Measurements from ENCODE around the gene DUSP5. TPM values are rescaled to one million over a fixed set of nuclear protein-coding genes. Genes with fewer than 3 reads are reported as not detected.

The DUSP5 gene
- total and polyA plus RNA-seq, 8 donors: 2.7 to 12.8 (median 5.5) TPM

GRCh38 chr10:110499796-110500514 lies 2.2 kb downstream of the DUSP5 start:
- Histone ChIP-seq H3K27ac (peak overlapping the region in 2 of 4 donors; percentile 82 to 91), H3K4me3 (peak overlapping the region in 2 of 4 donors; percentile 84 to 86), H3K4me1 (peaks cover 6 to 32% (median 6%) of the 10 kb centered on the region in 3 donors), H3K36me3 (no peaks in the 10 kb centered on the region), H3K27me3 (peaks cover 0 to 4% (median 0%) of the 10 kb centered on the region in 4 donors), H3K9me3 (no peaks in the 10 kb centered on the region)
- DNase-seq: no peak
- WGBS, 2 donors: 66 to 83% methylated on average over 9 of the region's 9 CpGs
- intact Hi-C loops (cut with DNase I): no loop called here
- no peak for ATAC-seq
- TF ChIP-seq CTCF (IDR thresholded peaks at IDR 0.05): no peak
- FAIRE-seq: no peak

- Histone ChIP-seq H3K9me3 (no peaks in the 10 kb centered on the region), H3K36me3 (no peaks in the 10 kb centered on the region), H3K4me1 (peaks cover 6 to 33% (median 6%) of the 10 kb centered on the region in 3 donors), H3K27ac (peak overlapping the region in 3 of 4 donors; percentile 18 to 67 (median 57)), H3K4me3 (peak overlapping the region in 1 of 4 donors; percentile 86), H3K27me3 (peaks cover 0 to 4% (median 0%) of the 10 kb centered on the region in 4 donors)
- TF ChIP-seq CTCF (IDR thresholded peaks at IDR 0.05): no peak
- WGBS, 2 donors: 54 to 72% methylated on average over 3 of the region's 3 CpGs
- FAIRE-seq (no peak), DNase-seq (no peak), ATAC-seq (no peak)
- intact Hi-C loops (cut with DNase I): no loop called here
These were observed 2.8 kb downstream of the DUSP5 start for GRCh38 chr10:110500515-110500905.

- intact Hi-C loops (cut with DNase I): no loop called here
- no peak for TF ChIP-seq CTCF (IDR thresholded peaks at IDR 0.05)
- H3K36me3 ChIP-seq: no peaks in the 10 kb centered on the region
- ATAC-seq: peak; percentile 22 to 63 (median 52)
- H3K9me3 ChIP-seq: no peaks in the 10 kb centered on the region
- H3K27me3 ChIP-seq: peaks cover 0 to 4% (median 0%) of the 10 kb centered on the region in 4 donors
- DNase-seq: peak; percentile 67 to 84 (median 76)
- H3K4me1 ChIP-seq: peaks cover 6 to 33% (median 6%) of the 10 kb centered on the region in 3 donors
- 27 to 33% methylated on average over 9 of the region's 9 CpGs for WGBS, 2 donors
- FAIRE-seq: no peak
- H3K27ac ChIP-seq: peak overlapping the region; percentile 3 to 67 (median 38)
- peak overlapping the region in 1 of 4 donors; percentile 86 for H3K4me3 ChIP-seq
These were observed 3.6 kb downstream of the DUSP5 start for GRCh38 chr10:110501142-110501937.

- intact Hi-C loops (cut with DNase I): no loop called here
- no peak for TF ChIP-seq CTCF (IDR thresholded peaks at IDR 0.05)
- H3K4me1 ChIP-seq: peaks cover 6 to 30% (median 6%) of the 10 kb centered on the region in 3 donors
These were observed 4.6 kb downstream of the DUSP5 start for GRCh38 chr10:110502072-110502845.

More at GRCh38 chr10:110502072-110502845, 4.6 kb downstream of the DUSP5 start:
- Histone ChIP-seq H3K4me3 (no peak overlapping the region), H3K36me3 (no peaks in the 10 kb centered on the region), H3K9me3 (no peaks in the 10 kb centered on the region), H3K27ac (peak overlapping the region in 2 of 4 donors; percentile 29 to 67), H3K27me3 (peaks cover 0 to 4% (median 0%) of the 10 kb centered on the region in 4 donors)
- WGBS, 2 donors: 50 to 53% methylated on average over 6 of the region's 6 CpGs
- DNase-seq (no peak), FAIRE-seq (no peak), ATAC-seq (no peak)
